Measurements from ENCODE around the gene RHBDD2. TPM values are rescaled to one million over a fixed set of nuclear protein-coding genes. Genes with fewer than 3 reads are reported as not detected.

The RHBDD2 gene
- total and polyA plus RNA-seq, 9 of the 15 experiments (the other 6 are each of a cell fraction or from before 2014, with no cell fraction given), result 3.3 to 36.7 (median 17.9) TPM

DNA sequence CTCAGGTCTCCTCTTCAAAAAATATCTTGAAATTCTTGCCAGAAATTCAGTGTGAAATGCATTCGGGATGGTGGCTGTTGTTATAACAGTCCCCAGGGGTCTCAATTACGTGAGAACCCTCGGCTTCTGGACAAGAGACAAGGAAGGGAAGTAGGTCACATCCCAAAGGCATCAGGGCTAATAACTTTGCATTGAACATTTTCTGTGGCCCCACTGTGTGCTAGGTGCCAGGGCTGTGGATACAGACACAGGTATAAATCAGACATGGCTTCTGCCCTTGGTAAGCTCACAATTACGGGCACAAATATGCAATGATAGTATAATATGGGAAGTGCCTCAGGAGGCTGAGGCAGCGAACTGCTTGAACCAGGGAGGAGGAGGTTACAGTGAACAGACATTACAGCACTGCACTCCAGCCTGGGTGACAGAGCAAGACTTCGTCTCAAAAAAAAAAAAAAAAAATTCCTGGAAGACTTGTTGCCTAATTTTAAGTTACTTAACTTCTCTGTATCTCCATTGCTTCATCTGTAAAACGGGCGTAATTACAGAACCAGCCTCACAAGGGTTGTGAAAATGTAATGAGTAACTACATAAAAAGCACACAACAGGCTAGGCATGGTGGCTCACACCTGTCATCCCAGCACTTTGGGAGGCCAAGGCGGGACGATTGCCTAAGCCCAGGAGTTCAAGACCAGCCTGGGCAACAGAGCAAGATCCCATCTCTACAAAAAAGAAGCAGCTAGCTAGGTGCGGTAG is 2.5 kb upstream of the RHBDD2 start:
- ATAC-seq (no peak), DNase-seq (ENCODE audit: extremely low read depth in 1 of 4, low spot score in 3 of 4) (no peak), FAIRE-seq (no peak)
- ChIA-PET CTCF (ENCODE audit: low intra/inter-chr PET ratio) (no interaction called here), POLR2A (interaction anchor here (0.8 to 1.6 kb wide), 3 partner anchors 11 to 144 kb away, joined by 3 to 6 read pairs (median 4); no protein-coding TSS in a partner anchor)
- Histone ChIP-seq H3K9me1 (ENCODE audit: control insufficient read depth, insufficient read depth, low read length) (no peaks in the 10 kb centered on the region), H3K27ac (ENCODE audit: extremely low read depth, low read depth, low read length) (no peak overlapping the region), H3K4me2 (ENCODE audit: insufficient read depth, low read length) (no peak overlapping the region), H2AFZ (ENCODE audit: low read depth, low read length) (0 out of 2 replicates have a peak overlapping the region, but pooled peaks have one; percentile 42), H4K20me1 (replicated peaks; ENCODE audit: control insufficient read depth, insufficient read depth, low read length) (no peaks in the 10 kb centered on the region), H3K79me2 (ENCODE audit: control insufficient read depth, insufficient read depth, low read length) (peaks cover 18% of the 10 kb centered on the region), H3K9ac (ENCODE audit: insufficient read depth in 1 of 2, low read depth in 2 of 2, low read length in 2 of 2) (no peak overlapping the region), H3K4me1 (replicated peaks in 1 of 2; ENCODE audit: control insufficient read depth in 2 of 2, insufficient read depth in 2 of 2, low read length in 2 of 2) (peaks cover 21 to 30% of the 10 kb centered on the region in 2 experiments), H3K4me3 (no peak overlapping the region), H3K9me3 (replicated peaks; ENCODE audit: control insufficient read depth, insufficient read depth, low read depth, low read length) (no peaks in the 10 kb centered on the region), H3K27me3 (ENCODE audit: control insufficient read depth in 2 of 2, insufficient read depth in 2 of 2, low read length in 2 of 2) (no peaks in the 10 kb centered on the region), H3K36me3 (ENCODE audit: control insufficient read depth, insufficient read depth, low read length) (peaks cover 8% of the 10 kb centered on the region; the same call in 2 of the 3 replicates)
- TF ChIP-seq RBM25 (IDR thresholded peaks at IDR 0.05; ENCODE audit: low read depth, low read length, severe bottlenecking), result peak; percentile 78
- peak; percentile 66 for TF ChIP-seq KDM1A (IDR thresholded peaks at IDR 0.05)
- TF ChIP-seq CEBPB (tag; IDR thresholded peaks at IDR 0.05), result peak; percentile 86
- no peak for TF ChIP-seq YBX1 (IDR thresholded peaks at IDR 0.05)
- peak; percentile 96 for TF ChIP-seq ZKSCAN1 (IDR thresholded peaks at IDR 0.05; ENCODE audit: low read depth, low read length)
- TF ChIP-seq PHB2 (IDR thresholded peaks at IDR 0.05; ENCODE audit: low read depth), result no peak
- TF ChIP-seq CEBPG (CRISPR knock-in tag; IDR thresholded peaks at IDR 0.05), result no peak
- TF ChIP-seq CEBPG (tag; conservative IDR thresholded peaks at IDR 0.05 in 1 of 2, IDR thresholded peaks at IDR 0.05 in 1 of 2), result peak in 1 of 2 experiments; percentile 59; a peak in 1 of 4 replicates
- TF ChIP-seq, protein P1, sequence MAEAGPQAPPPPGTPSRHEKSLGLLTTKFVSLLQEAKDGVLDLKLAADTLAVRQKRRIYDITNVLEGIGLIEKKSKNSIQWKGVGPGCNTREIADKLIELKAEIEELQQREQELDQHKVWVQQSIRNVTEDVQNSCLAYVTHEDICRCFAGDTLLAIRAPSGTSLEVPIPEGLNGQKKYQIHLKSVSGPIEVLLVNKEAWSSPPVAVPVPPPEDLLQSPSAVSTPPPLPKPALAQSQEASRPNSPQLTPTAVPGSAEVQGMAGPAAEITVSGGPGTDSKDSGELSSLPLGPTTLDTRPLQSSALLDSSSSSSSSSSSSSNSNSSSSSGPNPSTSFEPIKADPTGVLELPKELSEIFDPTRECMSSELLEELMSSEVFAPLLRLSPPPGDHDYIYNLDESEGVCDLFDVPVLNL (CRISPR knock-in tag; IDR thresholded peaks at IDR 0.05; ENCODE audit: low read depth), result no peak
- TF ChIP-seq PHF20 (IDR thresholded peaks at IDR 0.05; ENCODE audit: partially characterized antibody), result peak; percentile 7
- TF ChIP-seq BCOR (IDR thresholded peaks at IDR 0.05), result peak; percentile 88
- TF ChIP-seq SMARCA5 (IDR thresholded peaks at IDR 0.05), result 0 out of 2 replicates have a peak, but pooled peaks have one; percentile 39
- peak; percentile 99 for TF ChIP-seq ZNF121 (CRISPR knock-in tag; conservative IDR thresholded peaks at IDR 0.05)
- TF ChIP-seq HDAC2 (IDR thresholded peaks at IDR 0.05), result peak; percentile 52; the same call in 1 of the 2 replicates
- intact Hi-C loops (cut with micrococcal nuclease) (no loop called here), in situ Hi-C loops (cut with MboI) (no loop called here)
- WGBS (ENCODE audit: insufficient coverage, low coverage, missing lambda C conversion rate), result 70% methylated on average over 11 of the region's 11 CpGs
- no TSS peak for BruUV-seq (replicated peaks)

All from K562 (cell line).